GDM1 (cell line): Measurements from ENCODE around the gene HSPA12A.

Source experiments
- DNase-seq: peaks from one replicate; lab custom pipeline; 2025; lab: John Stamatoyannopoulos, UW

Gene HSPA12A

GRCh38 chr10:116668018-116668417, 74.3 kb downstream of the HSPA12A start:
- no peak for DNase-seq

DNA sequence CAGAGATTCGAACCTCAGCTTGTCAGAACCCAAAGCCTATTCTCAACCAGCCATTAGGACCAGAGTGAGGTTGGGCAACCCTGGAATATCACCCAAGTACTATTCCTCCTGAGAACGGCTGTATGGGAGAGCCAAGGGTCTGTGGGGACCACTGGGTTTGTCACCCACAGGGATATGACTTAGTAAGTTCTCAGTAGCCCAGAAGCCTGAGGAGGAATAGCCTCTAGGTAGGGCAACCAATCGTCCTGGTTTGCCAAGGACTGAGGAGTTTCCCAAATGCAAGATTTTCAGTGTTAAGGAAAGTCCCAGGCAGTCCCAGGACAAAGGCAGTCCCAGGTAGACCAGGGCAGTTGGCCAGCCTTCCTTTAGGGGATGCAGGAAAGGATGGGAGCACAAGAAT, 74.9 kb downstream of the HSPA12A start:
- no peak for DNase-seq

DNA sequence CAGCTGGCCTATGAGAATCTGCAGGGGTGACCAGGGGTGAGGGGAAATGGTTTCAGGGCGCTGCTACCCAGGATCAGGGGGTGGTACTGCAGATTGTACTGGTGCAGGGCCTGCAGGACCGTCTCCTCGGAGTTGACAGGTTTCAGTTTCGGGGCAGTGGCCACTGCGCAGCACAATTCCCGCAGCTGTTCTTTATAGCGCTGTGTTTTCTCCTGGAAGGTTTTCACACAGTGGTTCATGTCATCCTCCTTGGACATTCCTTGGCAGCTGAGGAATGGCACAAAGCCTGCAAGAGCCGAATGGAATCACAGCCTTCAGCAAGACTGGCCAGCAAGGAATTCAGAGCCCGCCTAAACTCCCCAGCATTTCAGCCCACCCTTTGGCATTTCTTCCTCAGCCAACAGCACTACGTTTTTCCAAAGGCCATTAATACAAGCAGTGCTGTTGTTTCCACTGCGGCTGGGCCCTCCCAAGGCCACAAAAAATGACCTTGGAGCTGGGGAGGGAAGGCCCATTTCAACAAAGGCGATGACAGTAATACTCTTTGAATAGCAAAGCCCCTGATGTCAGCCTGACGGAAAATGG, 76.7 kb downstream of the HSPA12A start:
- no peak for DNase-seq

DNA sequence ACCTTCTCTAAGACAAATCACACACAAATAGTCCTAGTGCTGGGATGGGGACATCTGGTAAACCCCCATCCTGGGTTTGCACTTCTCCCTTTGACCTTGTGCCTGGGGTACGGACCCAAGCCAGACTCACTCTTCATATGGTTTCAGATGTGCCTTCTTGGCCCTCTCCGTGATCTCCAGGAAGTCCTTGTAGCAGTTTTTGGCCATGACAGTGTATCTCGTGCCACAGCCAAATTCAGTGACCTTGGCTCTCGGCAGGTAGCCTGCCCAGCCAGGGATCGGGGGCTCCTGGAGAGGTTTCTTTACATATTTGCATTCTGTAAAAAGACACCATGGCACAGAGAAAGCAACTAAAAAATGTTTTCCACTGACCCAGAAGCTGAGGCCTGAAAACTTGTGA, 77.7 kb downstream of the HSPA12A start:
- DNase-seq: no peak

GRCh38 chr10:116663342-116663741, 79.0 kb downstream of the HSPA12A start:
- DNase-seq: no peak

DNA sequence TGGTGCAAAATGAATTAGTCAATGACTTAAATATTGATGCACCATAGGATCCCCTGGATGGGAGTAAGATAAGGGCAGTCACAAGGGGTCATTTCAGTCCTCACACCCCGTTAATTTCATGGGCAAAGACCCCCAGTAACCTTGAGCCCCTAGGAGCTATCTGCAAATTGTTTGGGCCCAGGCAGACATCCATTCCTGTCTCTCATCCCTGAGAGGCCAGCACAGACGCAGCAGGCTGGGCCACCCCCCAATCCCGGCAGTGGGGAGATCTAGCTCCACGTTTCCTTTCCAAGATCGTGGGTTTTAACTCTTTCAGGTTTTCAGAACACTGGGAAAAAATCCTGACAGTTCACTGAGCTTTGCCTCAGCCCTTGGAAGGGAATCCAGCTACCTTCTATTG, 81.5 kb downstream of the HSPA12A start:
- no peak for DNase-seq

GRCh38 chr10:116659049-116659670, 83.2 kb downstream of the HSPA12A start:
- DNase-seq: no peak

GRCh38 chr10:116657863-116658551, 84.4 kb downstream of the HSPA12A start:
- DNase-seq: no peak

DNA sequence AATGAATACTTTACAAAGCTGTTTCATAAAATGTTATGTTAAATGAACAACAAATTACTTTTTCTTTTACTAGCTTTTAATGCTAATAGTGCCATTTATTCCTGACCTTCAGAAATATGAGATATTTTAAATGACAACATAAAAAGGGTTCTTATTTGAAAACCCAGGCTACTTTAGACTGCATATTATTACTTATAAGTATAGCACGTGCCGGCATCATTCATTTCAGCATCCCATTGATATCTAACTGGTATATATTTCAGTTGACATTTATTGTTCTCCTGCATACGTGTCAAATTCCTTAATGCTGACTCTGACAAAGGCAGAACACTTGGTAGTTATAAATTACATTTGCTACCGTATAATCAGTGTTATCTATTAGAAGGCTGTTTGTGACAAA, 86.3 kb downstream of the HSPA12A start:
- no peak for DNase-seq

DNA sequence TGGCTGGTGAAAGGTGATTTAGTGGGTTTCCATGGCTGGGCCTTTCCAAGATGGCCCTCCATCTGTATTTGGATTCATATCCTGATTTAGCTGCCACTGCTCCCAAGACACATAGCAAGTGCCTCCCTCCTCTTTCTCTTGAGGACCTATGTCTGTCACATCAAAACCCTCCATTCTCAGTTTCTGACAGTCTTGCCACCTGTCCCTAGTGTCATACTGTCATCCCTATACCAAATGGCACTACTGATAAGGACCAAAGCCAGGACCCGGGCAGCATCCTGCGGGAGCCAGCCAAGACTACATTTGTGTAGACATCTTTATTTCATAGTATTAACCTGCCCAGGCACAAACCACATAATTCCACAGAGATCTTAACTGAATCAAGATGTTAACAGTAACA, 86.8 kb downstream of the HSPA12A start:
- DNase-seq: no peak

DNA sequence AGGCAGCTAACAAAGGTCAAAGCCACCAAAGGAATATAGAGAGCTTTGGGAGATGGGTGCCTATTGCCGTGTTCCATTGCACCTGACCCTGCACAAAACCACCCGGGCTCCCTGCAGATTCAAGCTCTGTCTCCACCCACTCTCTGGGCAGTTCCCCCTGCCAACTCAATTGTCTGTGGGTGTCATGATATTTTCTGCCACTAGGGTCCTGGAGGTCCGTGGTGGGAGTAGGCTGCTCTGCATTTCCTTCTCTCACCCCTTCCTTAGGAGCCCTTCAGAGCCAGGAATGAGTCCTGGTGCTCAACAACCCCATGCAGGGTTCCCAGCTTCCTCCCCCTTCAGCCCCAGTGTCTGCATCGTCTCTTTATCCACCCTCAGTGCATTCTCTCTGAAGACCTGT, 87.5 kb downstream of the HSPA12A start:
- no peak for DNase-seq

DNA sequence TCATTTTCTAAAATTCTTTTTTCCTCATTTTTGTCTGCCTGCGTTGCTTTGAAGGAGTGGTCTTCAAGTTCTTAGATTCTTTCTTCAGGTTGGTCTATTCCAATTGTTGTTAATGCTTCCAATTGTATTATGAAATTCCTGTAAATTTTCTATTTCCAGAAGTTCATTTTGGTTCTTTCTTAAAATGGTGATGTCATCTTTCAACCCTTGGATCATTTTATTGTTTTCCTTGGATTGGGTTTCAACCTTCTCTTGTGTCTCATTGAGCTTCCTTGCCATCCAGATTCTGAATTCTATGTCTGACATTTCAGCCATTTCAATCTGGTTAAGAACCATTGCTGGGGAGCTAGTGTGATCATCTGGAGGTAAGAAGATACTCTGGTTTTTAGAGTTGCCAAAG, 88.5 kb downstream of the HSPA12A start:
- no peak for DNase-seq

DNA sequence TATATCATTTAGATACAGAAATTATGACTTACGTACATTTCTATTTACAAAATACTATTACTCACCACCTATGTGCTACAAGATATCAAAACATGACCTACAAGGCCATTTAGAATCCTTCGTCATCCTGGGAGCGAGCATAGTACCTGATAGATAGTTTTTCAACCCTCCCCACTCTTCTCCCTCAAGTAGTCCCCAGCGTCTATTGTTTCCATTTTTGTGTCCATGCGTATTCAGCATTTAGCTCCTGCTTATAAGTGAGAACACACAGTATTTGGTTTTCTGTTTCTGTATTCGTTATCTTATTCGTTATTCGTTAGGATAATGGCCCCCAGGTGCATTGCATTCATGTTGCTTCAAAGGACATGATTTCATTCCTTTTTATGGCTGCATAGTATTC, 93.5 kb downstream of the HSPA12A start:
- no peak for DNase-seq

DNA sequence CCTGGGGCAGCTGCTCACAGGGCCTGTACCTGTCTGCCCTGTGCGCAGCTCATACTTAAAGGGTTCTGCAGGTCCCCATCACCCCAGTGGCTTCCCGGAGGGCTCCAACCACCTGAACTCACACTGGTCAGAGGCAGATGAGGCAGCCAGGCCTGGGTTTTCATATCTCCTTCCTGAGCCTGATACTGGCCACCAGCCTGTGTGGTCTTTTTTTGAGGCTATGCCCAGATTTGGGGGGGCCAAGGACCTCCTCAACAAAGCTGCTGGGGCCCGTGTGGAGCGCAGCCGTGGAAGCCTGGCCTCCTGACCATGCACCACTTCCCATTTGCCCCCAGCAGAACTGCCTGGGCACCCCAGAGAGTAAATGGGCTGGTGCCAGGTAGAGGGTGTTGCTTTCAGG, 95.9 kb downstream of the HSPA12A start:
- no peak for DNase-seq

- no peak for DNase-seq
These were observed 104.5 kb downstream of the HSPA12A start for GRCh38 chr10:116637830-116638229.

DNA sequence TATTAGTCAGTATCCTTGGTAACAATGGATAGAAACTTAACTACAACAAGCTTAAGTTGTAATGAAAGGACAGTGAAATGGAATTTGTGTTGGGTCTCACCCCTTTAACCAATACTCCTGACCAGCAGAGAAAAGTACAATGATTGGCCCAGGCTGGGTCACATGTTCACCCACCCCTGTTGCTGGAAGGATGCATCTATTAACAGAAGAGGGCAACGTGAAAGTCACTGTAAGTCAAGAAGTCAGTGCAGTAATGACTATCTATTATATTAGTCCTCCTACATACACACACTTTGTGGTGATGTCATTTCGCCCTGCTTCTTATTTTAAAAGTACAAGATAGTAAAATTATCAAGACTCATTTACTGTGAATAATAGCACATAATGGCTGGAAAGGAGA, 105.4 kb downstream of the HSPA12A start:
- no peak for DNase-seq

- DNase-seq: no peak
These were observed 106.0 kb downstream of the HSPA12A start for GRCh38 chr10:116636385-116636784.

DNA sequence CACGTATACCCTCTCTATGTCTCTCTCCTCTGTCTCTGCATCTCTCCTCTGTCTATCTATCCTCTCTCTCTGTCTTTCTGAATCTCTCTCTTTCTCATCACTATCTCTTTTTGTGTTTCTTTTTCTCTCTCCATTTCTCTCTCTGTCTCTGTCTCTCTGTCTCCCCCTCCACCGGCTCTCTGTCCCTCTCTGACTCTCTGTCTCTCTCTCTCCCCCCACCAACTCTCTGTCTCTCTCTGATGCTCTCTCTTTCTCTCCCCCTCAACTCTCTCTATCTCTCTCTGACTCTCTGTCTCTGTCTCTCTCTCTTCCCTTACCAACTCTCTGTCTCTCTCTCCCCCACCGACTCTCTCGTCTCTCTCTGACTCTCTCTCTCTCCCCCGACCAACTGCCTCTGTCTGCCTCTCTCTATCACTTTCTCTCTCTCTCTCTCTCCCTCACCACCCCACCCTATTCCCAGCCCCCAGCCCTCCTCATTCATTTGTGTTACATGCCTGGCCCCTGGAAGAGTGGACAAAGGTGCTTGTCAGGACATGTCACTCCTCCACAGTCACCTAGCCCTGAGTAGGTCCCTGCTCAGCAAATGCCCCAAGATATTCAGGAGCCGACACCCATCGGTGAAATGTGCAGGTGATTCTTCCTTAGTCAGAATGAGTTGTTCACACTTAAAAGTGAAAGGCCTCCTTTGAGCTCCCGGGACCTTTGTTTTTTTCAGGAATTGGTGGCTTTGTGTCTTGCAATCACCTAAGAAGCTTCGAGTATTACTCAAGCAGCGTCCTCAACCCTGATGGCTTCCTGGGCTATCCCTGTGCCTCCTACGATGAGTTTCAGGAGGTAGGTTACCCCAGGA, 108.0 kb downstream of the HSPA12A start:
- DNase-seq: no peak

GRCh38 chr10:116633216-116633600, 109.2 kb downstream of the HSPA12A start:
- no peak for DNase-seq

DNA sequence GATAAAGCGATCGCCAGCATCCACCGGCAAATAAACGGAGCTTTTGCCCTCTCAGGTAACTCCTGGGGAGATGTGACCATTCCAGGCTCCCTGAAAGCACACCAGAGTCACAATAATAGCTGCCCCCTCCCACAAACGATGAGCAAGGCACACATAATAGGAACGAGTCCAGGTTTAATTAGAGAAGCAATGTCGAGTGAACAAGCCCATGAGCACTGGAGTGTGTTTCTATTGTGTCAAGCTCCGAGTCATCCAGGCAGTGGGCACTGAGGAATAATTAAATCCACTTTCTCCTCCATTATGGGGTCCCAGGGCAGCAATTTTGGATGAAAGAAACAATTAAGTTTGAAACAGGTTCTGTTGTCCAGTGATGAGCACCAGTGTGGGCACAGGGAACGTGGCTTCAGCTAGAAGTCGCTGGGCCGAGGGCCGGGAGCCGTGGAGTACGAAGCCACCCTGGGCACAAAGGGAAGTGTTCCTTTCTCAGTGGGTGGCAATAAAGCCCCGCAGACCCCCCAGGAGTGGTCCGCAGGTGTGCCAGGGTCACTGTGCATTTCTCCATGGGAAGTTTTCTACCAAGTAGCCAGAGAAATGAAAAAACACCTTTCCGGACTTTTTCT, 109.7 kb downstream of the HSPA12A start:
- DNase-seq: no peak

DNA sequence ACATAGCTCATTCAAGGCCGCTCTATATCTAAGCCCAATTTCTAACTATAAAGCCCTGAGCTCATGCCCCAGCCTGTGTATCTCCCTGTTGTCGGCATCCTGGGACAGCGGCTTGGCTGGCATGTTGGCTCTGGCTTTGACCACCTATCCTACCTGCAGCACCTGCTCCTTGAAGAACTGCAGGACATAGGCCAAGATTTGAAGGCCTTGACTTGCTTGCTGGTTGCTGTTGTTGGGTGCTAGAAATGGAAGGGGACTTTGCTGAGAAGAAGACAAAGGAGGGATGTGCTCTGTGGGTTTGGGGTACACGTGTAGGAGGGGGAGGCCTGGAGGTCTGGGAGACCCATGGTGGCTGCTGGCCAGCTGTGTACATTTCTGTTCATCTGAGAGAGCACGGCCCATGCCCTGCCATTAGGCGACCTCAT, 110.5 kb downstream of the HSPA12A start:
- DNase-seq: no peak

- no peak for DNase-seq
These were observed 112.3 kb downstream of the HSPA12A start for GRCh38 chr10:116630020-116630419.
